Measurements from ENCODE around the gene AIDA.
"Not testable (repeated sequence)": the region's sequence is repeated elsewhere in the genome, so short reads cannot be mapped to it uniquely, and the experiment has no call there.

AIDA gene

GRCh38 chr1:222694927-222695326 is 17.4 kb downstream of the AIDA start:
- no peak for TF ChIP-seq CTCF (conservative IDR thresholded peaks at IDR 0.05)
- peak overlapping the region; percentile 95 for H3K27ac ChIP-seq

- TF ChIP-seq CTCF (conservative IDR thresholded peaks at IDR 0.05): no peak
- peak overlapping the region; percentile 95 for H3K27ac ChIP-seq
These were observed 21.3 kb downstream of the AIDA start for GRCh38 chr1:222691016-222691415.

- H3K27ac ChIP-seq: peak overlapping the region; percentile 70
- TF ChIP-seq CTCF (conservative IDR thresholded peaks at IDR 0.05): no peak
These were observed 32.2 kb downstream of the AIDA start for GRCh38 chr1:222680080-222680479.

GRCh38 chr1:222670110-222670509 is 42.2 kb downstream of the AIDA start:
- no peak for TF ChIP-seq CTCF (conservative IDR thresholded peaks at IDR 0.05)
- peak overlapping the region; percentile 64 for H3K27ac ChIP-seq

- not testable (repeated sequence) for H3K27ac ChIP-seq
These were observed 43.2 kb downstream of the AIDA start for GRCh38 chr1:222669107-222669506.

- H3K27ac ChIP-seq: peak overlapping the region; percentile 53
These were observed 44.1 kb downstream of the AIDA start for GRCh38 chr1:222668184-222668583.

- peak overlapping the region; percentile 53 for H3K27ac ChIP-seq
These were observed 46.3 kb downstream of the AIDA start for GRCh38 chr1:222665964-222666363.

GRCh38 chr1:222663431-222663934 is 48.8 kb downstream of the AIDA start:
- TF ChIP-seq CTCF (conservative IDR thresholded peaks at IDR 0.05): no peak
- H3K27ac ChIP-seq: peak overlapping the region; percentile 53

More at GRCh38 chr1:222665964-222666363, 46.3 kb downstream of the AIDA start:
- no peak for TF ChIP-seq CTCF (conservative IDR thresholded peaks at IDR 0.05)

GRCh38 chr1:222657899-222658298 is 54.4 kb downstream of the AIDA start:
- no peak for TF ChIP-seq CTCF (conservative IDR thresholded peaks at IDR 0.05)
- no peak overlapping the region; the same call in 1 of the 2 replicates for H3K27ac ChIP-seq
